ENCODE results near the gene XCL1.

Gene XCL1

GRCh38 chr1:168623003-168623828 is 46.8 kb downstream of the XCL1 start:
- Histone ChIP-seq H3K36me3 (ENCODE audit: control insufficient read depth, insufficient read depth, low read length) (no peaks in the 10 kb centered on the region), H3K27me3 (replicated peaks; ENCODE audit: control insufficient read depth, insufficient read depth, low read length) (peaks cover 2% of the 10 kb centered on the region), H3K4me3 (replicated peaks; ENCODE audit: low read depth, low read length) (no peak overlapping the region)
- no peak for TF ChIP-seq CTCF (IDR thresholded peaks at IDR 0.05; ENCODE audit: insufficient read depth, low read length, poor library complexity, severe bottlenecking)
- no peak for DNase-seq (ENCODE audit: extremely low read depth, insufficient read length)

GRCh38 chr1:168623831-168624230 is 47.4 kb downstream of the XCL1 start:
- no peak for TF ChIP-seq CTCF (IDR thresholded peaks at IDR 0.05; ENCODE audit: insufficient read depth, low read length, poor library complexity, severe bottlenecking)

GRCh38 chr1:168626326-168626725 is 49.9 kb downstream of the XCL1 start:
- Histone ChIP-seq H3K27me3 (replicated peaks; ENCODE audit: control insufficient read depth, insufficient read depth, low read length) (peaks cover 2% of the 10 kb centered on the region; the same call in 1 of the 2 replicates), H3K36me3 (ENCODE audit: control insufficient read depth, insufficient read depth, low read length) (no peaks in the 10 kb centered on the region), H3K4me3 (replicated peaks; ENCODE audit: low read depth, low read length) (no peak overlapping the region)
- DNase-seq (ENCODE audit: extremely low read depth, insufficient read length): no peak
- TF ChIP-seq CTCF (IDR thresholded peaks at IDR 0.05; ENCODE audit: insufficient read depth, low read length, poor library complexity, severe bottlenecking): no peak

More at GRCh38 chr1:168623831-168624230, 47.4 kb downstream of the XCL1 start:
- no peak for DNase-seq (ENCODE audit: extremely low read depth, insufficient read length)
- no peaks in the 10 kb centered on the region for H3K36me3 ChIP-seq (ENCODE audit: control insufficient read depth, insufficient read depth, low read length)
- H3K27me3 ChIP-seq (replicated peaks; ENCODE audit: control insufficient read depth, insufficient read depth, low read length): peaks cover 2% of the 10 kb centered on the region
- no peak overlapping the region for H3K4me3 ChIP-seq (replicated peaks; ENCODE audit: low read depth, low read length)

DNA sequence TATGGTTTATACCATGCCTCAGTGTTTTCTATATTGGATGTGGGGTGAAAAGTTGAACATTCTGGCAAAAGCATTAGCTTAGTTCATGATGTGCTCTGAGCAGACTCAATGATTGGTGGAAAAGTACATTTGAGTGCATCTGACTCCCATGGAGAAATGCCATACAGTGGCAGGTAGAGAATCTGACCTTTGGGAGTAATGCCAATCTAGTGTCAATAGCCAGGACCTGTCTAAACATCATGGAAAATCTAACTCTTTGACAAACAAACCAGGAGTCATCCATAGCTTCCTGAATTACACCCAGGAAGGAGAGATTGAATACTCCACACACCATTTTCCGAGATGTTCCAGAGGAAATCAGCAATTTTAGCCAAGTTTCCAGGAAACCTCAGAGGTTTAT is 51.0 kb downstream of the XCL1 start:
- DNase-seq (ENCODE audit: extremely low read depth, insufficient read length): no peak
- no peak for TF ChIP-seq CTCF (IDR thresholded peaks at IDR 0.05; ENCODE audit: insufficient read depth, low read length, poor library complexity, severe bottlenecking)
- no peak overlapping the region for H3K4me3 ChIP-seq (replicated peaks; ENCODE audit: low read depth, low read length)
- H3K36me3 ChIP-seq (ENCODE audit: control insufficient read depth, insufficient read depth, low read length): no peaks in the 10 kb centered on the region
- H3K27me3 ChIP-seq (replicated peaks; ENCODE audit: control insufficient read depth, insufficient read depth, low read length): peaks cover 2% of the 10 kb centered on the region; the same call in 1 of the 2 replicates

- H3K4me3 ChIP-seq (replicated peaks; ENCODE audit: low read depth, low read length): no peak overlapping the region
- H3K36me3 ChIP-seq (ENCODE audit: control insufficient read depth, insufficient read depth, low read length): no peaks in the 10 kb centered on the region
- no peak for TF ChIP-seq CTCF (IDR thresholded peaks at IDR 0.05; ENCODE audit: insufficient read depth, low read length, poor library complexity, severe bottlenecking)
- H3K27me3 ChIP-seq (replicated peaks; ENCODE audit: control insufficient read depth, insufficient read depth, low read length): no peaks in the 10 kb centered on the region
- DNase-seq (ENCODE audit: extremely low read depth, insufficient read length): no peak
These were observed 52.4 kb downstream of the XCL1 start for GRCh38 chr1:168628807-168629206.
